Stimulated activated CD4-positive, alpha-beta T cell treated with anti-CD3 and anti-CD28 coated beads, Interleukin-4, amount 100 ng/mL, for 48 hours (primary cell): ENCODE results near the gene GRN.
"Not testable (repeated sequence)": the region's sequence is repeated elsewhere in the genome, so short reads cannot be mapped to it uniquely, and the experiment has no call there.

Experiments
- DNase-seq, 2 donors: peaks; one replicate each; pipeline ENCODE4 v3.0.0-alpha.2; 2020; ENCODE audit warnings: low read depth in 2 of 2

GRN gene

GRCh38 chr17:44346064-44346844 lies 1.2 kb downstream of the GRN start:
- no peak for DNase-seq

GRCh38 chr17:44347206-44348055 lies 2.3 kb downstream of the GRN start:
- not testable (repeated sequence) for DNase-seq

GRCh38 chr17:44348234-44348987 lies 3.3 kb downstream of the GRN start:
- DNase-seq, result no peak

GRCh38 chr17:44348988-44349364 lies 3.9 kb downstream of the GRN start:
- no peak for DNase-seq

GRCh38 chr17:44349553-44350070 lies 4.5 kb downstream of the GRN start:
- DNase-seq, result no peak

GRCh38 chr17:44350733-44351226 lies 5.7 kb downstream of the GRN start:
- DNase-seq, result peak; percentile 63 to 69

GRCh38 chr17:44351464-44351863 lies 6.4 kb downstream of the GRN start:
- no peak for DNase-seq

- no peak for DNase-seq
Measured at GRCh38 chr17:44351961-44352827, 7.1 kb downstream of the GRN start.

- no peak for DNase-seq
Measured at GRCh38 chr17:44352828-44353671, 7.9 kb downstream of the GRN start.

GRCh38 chr17:44353672-44354331 lies 8.7 kb downstream of the GRN start:
- DNase-seq, result no peak

- peak; percentile 50 for DNase-seq
Measured at GRCh38 chr17:44354582-44355561, 9.8 kb downstream of the GRN start.

GRCh38 chr17:44355642-44356099 lies 10.6 kb downstream of the GRN start:
- DNase-seq, result no peak

GRCh38 chr17:44356241-44356640 lies 11.1 kb downstream of the GRN start:
- no peak for DNase-seq

GRCh38 chr17:44358066-44358465 lies 13.0 kb downstream of the GRN start:
- no peak for DNase-seq

- no peak for DNase-seq
Measured at GRCh38 chr17:44359006-44359405, 13.9 kb downstream of the GRN start.

- no peak for DNase-seq
Measured at GRCh38 chr17:44359458-44360143, 14.5 kb downstream of the GRN start.

- no peak for DNase-seq
Measured at GRCh38 chr17:44360144-44360533, 15.0 kb downstream of the GRN start.
